GM19395 (cell line): ENCODE results near the gene LSM14B.

Source experiments
- ATAC-seq: cut with Tn5 transposase; IDR thresholded peaks from one replicate; pipeline ENCODE4 v1.9.1; 2021; ENCODE audit warnings: mild to moderate bottlenecking, moderate library complexity; ENCODE audit not compliant: unreplicated experiment

Gene LSM14B

GRCh38 chr20:62178316-62179161, 56.3 kb downstream of the LSM14B start:
- ATAC-seq, result no peak

GRCh38 chr20:62179162-62179504, 56.9 kb downstream of the LSM14B start:
- no peak for ATAC-seq

GRCh38 chr20:62181808-62182207, 59.5 kb downstream of the LSM14B start:
- ATAC-seq, result no peak

GRCh38 chr20:62182469-62183425, 60.5 kb downstream of the LSM14B start, which contains the start of gene MTG2:
TSS of gene MTG2 (plus strand) at chr20:62183028. CDS start at chr20:62193421, 10,393 bp downstream.
- ATAC-seq, result peak; percentile 92

- no peak for ATAC-seq
Measured at GRCh38 chr20:62183426-62184142, 61.3 kb downstream of the LSM14B start.
